Mesothelial cell of epicardium (in vitro differentiated cells): ENCODE data around the gene HPCA. TPM values are rescaled to one million over a fixed set of nuclear protein-coding genes. Genes with fewer than 3 reads are reported as not detected.
"Not testable (repeated sequence)": the region's sequence is repeated elsewhere in the genome, so short reads cannot be mapped to it uniquely, and the experiment has no call there.

ENCODE experiments used
- DNase-seq, 2 experiments: peaks; one replicate each; pipeline ENCODE4 v3.0.0; 2021; ENCODE audit warnings: low spot score in 2 of 2; ENCODE audit not compliant: unreplicated experiment in 2 of 2
- H3K27ac Mint-ChIP-seq: 2 replicates; pipeline ENCODE4 v1.8.0; 2021; ENCODE audit warnings: mixed read lengths
- H3K27me3 Mint-ChIP-seq: 2 replicates; pipeline ENCODE4 v1.8.0; 2021; ENCODE audit warnings: low read depth, mixed read lengths
- H3K36me3 Mint-ChIP-seq: 2 replicates; pipeline ENCODE4 v1.8.0; 2021; ENCODE audit warnings: mixed read lengths
- H3K4me1 Mint-ChIP-seq: 2 replicates; pipeline ENCODE4 v1.8.0; 2021; ENCODE audit warnings: mixed read lengths
- H3K4me3 Mint-ChIP-seq: 2 replicates; pipeline ENCODE4 v1.8.0; 2021; ENCODE audit warnings: mild to moderate bottlenecking, moderate library complexity, mixed read lengths
- H3K9me3 Mint-ChIP-seq: 2 replicates; pipeline ENCODE4 v1.8.0; 2021; ENCODE audit warnings: mixed read lengths
- total RNA-seq: library from RNA; stranded (reverse); gene quantifications from 3 replicates; pipeline ENCODE4 v1.2.1, GENCODE V29; 2021
- TF ChIP-seq, protein P1 (sequence below): fragments of 200-600 bp; sonication (generic); IDR thresholded peaks from one replicate; pipeline ENCODE4 v1.5.0; 2021; ENCODE audit warnings: antibody characterized with exemption; ENCODE audit not compliant: unreplicated experiment

The HPCA gene
- total RNA-seq, 1 donor from 2014 or later, result 2.9 TPM

DNA sequence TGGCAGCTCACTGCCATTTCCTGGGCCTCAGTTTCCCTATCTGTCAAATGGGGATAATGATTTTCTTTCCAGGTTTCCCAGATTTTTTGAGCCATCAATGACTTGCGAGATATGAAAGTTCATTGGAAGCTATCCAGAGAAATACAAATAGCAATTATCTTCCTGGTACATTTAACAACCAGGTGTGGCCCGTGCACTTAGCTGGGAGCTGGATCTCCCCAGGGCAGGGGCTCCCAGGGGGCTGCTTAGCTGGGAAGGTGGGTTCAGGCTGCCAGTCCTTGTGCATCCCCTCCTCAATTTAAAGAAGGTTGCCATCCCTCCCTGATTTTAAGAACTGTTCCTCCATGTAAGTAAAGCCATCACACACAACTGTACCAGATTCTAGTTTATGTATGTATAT, 18.5 kb downstream of the HPCA start:
- Mint-ChIP-seq H3K4me3 (no peak overlapping the region), H3K27me3 (no peaks in the 10 kb centered on the region), H3K9me3 (no peaks in the 10 kb centered on the region), H3K36me3 (no peaks in the 10 kb centered on the region), H3K4me1 (peaks cover 11% of the 10 kb centered on the region), H3K27ac (no peak overlapping the region)
- TF ChIP-seq, protein P1, sequence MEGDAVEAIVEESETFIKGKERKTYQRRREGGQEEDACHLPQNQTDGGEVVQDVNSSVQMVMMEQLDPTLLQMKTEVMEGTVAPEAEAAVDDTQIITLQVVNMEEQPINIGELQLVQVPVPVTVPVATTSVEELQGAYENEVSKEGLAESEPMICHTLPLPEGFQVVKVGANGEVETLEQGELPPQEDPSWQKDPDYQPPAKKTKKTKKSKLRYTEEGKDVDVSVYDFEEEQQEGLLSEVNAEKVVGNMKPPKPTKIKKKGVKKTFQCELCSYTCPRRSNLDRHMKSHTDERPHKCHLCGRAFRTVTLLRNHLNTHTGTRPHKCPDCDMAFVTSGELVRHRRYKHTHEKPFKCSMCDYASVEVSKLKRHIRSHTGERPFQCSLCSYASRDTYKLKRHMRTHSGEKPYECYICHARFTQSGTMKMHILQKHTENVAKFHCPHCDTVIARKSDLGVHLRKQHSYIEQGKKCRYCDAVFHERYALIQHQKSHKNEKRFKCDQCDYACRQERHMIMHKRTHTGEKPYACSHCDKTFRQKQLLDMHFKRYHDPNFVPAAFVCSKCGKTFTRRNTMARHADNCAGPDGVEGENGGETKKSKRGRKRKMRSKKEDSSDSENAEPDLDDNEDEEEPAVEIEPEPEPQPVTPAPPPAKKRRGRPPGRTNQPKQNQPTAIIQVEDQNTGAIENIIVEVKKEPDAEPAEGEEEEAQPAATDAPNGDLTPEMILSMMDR, result no peak
- DNase-seq, result no peak

DNA sequence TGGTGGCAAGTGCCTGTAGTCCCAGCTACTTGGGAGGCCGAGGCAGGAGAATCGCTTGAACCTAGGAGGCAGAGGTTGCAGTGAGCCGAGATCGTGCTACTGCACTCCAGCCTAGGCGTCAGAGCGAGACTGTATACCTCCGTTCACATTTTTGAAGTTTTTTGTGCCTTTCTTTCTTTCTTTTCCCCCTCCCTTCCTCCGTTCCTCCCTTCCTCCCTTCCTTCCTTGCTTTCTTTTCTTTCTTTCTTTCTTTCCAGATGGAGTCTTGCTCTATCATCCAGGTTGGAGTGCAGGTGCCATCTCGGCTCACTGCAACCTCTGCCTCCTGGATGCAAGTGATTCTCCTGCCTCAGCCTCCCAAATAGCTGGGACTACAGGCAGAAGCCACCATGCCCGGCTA, 19.3 kb downstream of the HPCA start:
- H3K9me3 Mint-ChIP-seq, DNase-seq, H3K4me1 Mint-ChIP-seq, H3K4me3 Mint-ChIP-seq, H3K27me3 Mint-ChIP-seq, H3K27ac Mint-ChIP-seq, H3K36me3 Mint-ChIP-seq: not testable (repeated sequence)

DNA sequence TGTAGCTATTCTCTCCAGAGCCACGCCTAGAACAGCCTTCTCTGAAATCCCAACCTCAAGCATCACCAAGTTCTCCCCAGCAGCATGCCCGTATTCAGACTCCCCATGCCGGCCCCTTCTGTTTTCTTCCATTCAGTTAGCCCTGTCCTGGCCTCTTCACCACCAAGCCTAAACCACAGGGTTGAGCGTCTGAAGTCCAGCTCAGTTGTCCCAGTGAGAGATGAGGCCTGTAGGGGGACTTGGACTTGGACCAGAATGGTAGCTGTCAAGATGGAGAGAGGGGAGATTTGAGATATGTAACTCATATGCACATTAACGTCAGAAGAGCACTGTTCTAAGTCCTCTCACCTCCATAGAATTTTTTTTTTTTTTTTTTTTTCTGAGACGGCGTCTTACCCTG, 20.4 kb downstream of the HPCA start:
- TF ChIP-seq, protein P1, result no peak
- no peak overlapping the region for H3K27ac Mint-ChIP-seq
- H3K4me1 Mint-ChIP-seq, result peaks cover 4% of the 10 kb centered on the region
- peaks cover 5% of the 10 kb centered on the region for H3K9me3 Mint-ChIP-seq
- no peaks in the 10 kb centered on the region for H3K27me3 Mint-ChIP-seq
- no peaks in the 10 kb centered on the region for H3K36me3 Mint-ChIP-seq
- no peak overlapping the region for H3K4me3 Mint-ChIP-seq
- no peak for DNase-seq

DNA sequence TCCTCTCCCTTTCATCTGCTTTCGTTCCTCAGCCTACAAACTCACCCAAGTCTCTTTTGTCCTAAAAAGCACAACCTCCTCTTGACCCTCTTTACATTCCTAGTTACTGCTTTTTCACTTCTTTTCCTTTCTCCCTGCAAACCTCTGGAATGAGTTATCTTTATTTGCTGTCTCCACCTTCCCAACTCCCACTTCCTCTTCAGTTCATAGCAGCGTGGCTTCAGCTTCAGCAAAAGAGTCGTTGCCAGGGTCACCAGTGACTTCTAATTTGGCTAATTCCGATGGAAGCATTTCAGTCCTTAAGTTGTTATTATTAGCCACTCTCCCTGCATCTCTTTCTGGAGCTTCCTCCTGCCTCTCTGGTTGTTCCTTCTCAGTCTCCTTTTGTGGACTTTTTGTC, 21.1 kb downstream of the HPCA start:
- Mint-ChIP-seq H3K4me3 (no peak overlapping the region), H3K36me3 (no peaks in the 10 kb centered on the region), H3K27me3 (no peaks in the 10 kb centered on the region), H3K27ac (no peak overlapping the region), H3K4me1 (no peaks in the 10 kb centered on the region), H3K9me3 (peaks cover 5% of the 10 kb centered on the region)
- TF ChIP-seq, protein P1, result no peak
- no peak for DNase-seq

DNA sequence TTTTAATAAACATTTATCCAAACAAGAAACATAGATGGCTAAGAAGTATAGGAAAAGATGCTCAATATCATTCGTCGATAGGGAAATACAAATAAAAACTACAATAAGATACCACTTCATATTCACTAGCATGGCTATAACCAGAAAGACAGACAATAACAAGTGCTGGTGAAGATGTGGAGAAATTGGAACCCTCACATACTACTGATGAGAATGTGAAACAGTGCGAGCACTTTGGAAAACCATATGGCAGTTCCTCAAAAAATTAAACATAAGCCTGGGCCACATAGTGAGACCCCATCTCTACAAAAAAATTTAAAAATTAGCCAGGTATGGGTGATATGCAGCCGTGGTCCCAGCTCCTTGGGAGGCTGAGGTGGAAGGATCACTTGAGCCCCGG, 24.0 kb downstream of the HPCA start:
- peaks cover 5% of the 10 kb centered on the region for H3K9me3 Mint-ChIP-seq
- H3K27ac Mint-ChIP-seq, result no peak overlapping the region
- TF ChIP-seq, protein P1, result no peak
- no peaks in the 10 kb centered on the region for H3K27me3 Mint-ChIP-seq
- no peaks in the 10 kb centered on the region for H3K36me3 Mint-ChIP-seq
- no peak overlapping the region for H3K4me3 Mint-ChIP-seq
- no peak for DNase-seq
- no peaks in the 10 kb centered on the region for H3K4me1 Mint-ChIP-seq

DNA sequence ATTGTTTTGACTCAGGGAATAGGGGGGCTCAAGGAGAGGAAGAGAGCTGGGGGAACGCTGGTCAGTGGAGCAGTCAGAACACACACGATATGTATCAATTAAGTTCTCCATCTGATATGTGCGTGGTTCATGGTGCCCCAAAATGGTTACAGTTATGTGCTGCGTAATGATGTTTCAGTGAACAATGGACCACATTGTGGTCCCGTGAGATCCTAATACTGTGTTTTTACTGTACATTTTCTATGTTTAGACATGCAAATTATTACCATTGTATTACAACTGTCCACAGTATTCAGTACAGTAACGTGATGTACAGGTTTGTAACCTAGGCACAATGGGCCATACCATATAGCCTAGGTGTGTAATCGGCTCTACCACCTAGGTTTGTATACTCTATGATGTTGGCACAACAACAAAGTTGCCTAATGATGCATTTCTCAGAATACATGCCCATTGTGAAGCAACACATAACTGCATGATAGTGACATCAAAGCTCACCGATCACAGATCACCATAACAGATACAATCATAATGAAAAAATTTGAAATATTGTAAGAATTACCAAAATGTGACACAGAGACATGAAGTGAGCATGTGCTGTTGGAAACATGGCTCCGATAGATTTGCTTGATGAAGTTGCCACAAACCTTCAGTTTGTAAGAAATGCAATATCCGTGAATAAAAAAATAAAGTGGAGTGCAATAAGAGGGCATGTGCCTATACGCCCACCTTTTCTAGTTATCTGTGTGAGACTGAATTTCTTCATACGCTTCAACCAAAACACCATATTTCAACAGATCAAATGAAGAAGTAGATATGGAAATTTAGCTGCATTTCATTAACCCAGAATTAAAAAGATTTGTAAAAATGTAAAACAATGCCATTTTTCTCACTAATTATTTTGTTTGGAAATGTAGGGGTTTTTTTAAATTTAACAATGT, 29.7 kb downstream of the HPCA start:
- Mint-ChIP-seq H3K27me3 (no peaks in the 10 kb centered on the region), H3K36me3 (no peaks in the 10 kb centered on the region), H3K4me1 (peaks cover 13% of the 10 kb centered on the region), H3K9me3 (no peaks in the 10 kb centered on the region), H3K27ac (no peak overlapping the region), H3K4me3 (no peak overlapping the region)
- no peak for DNase-seq
- TF ChIP-seq, protein P1, result no peak
